DND-41 (cell line): ENCODE results near the gene SLC1A7.

Source experiments
- EZH2 ChIP-seq: IDR thresholded peaks from 3 replicates; pipeline ENCODE4 v1.6.1; 2012; ENCODE audit warnings: borderline replicate concordance, low read depth, mild to moderate bottlenecking, moderate library complexity, low read length, inconsistent platforms; ENCODE audit not compliant: severe bottlenecking
- TF ChIP-seq, protein P1 (sequence below): IDR thresholded peaks from 2 replicates; pipeline ENCODE4 v1.5.1; 2012; ENCODE audit warnings: borderline replicate concordance, low read length, moderate library complexity, mild to moderate bottlenecking; ENCODE audit not compliant: poor library complexity, severe bottlenecking; ENCODE audit errors: extremely low read depth

DNA sequence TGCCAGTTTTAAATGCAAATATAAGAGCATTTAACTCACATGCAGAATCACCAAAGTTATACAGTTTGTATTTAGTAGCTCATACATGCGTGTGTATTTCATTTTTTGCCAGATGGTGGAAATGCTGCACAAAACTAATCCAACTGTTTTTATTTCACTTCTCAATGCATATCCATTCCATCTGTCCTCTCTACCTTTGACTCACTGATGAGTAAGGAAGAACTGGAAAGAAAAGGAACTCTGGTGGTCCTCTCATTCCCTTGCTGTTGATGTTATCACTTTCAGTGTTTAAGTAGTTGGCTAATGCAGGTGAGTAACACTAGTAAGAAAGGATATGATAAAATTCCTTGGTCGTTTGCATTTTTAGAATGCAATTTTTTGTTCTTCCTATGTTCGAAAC is 5.7 kb upstream of the SLC1A7 start:
- TF ChIP-seq, protein P1, sequence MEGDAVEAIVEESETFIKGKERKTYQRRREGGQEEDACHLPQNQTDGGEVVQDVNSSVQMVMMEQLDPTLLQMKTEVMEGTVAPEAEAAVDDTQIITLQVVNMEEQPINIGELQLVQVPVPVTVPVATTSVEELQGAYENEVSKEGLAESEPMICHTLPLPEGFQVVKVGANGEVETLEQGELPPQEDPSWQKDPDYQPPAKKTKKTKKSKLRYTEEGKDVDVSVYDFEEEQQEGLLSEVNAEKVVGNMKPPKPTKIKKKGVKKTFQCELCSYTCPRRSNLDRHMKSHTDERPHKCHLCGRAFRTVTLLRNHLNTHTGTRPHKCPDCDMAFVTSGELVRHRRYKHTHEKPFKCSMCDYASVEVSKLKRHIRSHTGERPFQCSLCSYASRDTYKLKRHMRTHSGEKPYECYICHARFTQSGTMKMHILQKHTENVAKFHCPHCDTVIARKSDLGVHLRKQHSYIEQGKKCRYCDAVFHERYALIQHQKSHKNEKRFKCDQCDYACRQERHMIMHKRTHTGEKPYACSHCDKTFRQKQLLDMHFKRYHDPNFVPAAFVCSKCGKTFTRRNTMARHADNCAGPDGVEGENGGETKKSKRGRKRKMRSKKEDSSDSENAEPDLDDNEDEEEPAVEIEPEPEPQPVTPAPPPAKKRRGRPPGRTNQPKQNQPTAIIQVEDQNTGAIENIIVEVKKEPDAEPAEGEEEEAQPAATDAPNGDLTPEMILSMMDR, result no peak
- TF ChIP-seq EZH2, result no peak
